A549 treated with AZD9567 at 1 μM for 4 hours (cell line): ENCODE data around the gene ATRX. TPM values are rescaled to one million over a fixed set of nuclear protein-coding genes. Genes with fewer than 3 reads are reported as not detected.

Experiments used
- total RNA-seq: library from RNA; stranded (reverse); fragments of 200-300 nt; extraction: Qiagen RNA extraction; gene quantifications from 5 replicates; pipeline ENCODE4 v1.2.3, GENCODE V29; 2022; ENCODE audit not compliant: insufficient read depth

Gene ATRX, protein sequence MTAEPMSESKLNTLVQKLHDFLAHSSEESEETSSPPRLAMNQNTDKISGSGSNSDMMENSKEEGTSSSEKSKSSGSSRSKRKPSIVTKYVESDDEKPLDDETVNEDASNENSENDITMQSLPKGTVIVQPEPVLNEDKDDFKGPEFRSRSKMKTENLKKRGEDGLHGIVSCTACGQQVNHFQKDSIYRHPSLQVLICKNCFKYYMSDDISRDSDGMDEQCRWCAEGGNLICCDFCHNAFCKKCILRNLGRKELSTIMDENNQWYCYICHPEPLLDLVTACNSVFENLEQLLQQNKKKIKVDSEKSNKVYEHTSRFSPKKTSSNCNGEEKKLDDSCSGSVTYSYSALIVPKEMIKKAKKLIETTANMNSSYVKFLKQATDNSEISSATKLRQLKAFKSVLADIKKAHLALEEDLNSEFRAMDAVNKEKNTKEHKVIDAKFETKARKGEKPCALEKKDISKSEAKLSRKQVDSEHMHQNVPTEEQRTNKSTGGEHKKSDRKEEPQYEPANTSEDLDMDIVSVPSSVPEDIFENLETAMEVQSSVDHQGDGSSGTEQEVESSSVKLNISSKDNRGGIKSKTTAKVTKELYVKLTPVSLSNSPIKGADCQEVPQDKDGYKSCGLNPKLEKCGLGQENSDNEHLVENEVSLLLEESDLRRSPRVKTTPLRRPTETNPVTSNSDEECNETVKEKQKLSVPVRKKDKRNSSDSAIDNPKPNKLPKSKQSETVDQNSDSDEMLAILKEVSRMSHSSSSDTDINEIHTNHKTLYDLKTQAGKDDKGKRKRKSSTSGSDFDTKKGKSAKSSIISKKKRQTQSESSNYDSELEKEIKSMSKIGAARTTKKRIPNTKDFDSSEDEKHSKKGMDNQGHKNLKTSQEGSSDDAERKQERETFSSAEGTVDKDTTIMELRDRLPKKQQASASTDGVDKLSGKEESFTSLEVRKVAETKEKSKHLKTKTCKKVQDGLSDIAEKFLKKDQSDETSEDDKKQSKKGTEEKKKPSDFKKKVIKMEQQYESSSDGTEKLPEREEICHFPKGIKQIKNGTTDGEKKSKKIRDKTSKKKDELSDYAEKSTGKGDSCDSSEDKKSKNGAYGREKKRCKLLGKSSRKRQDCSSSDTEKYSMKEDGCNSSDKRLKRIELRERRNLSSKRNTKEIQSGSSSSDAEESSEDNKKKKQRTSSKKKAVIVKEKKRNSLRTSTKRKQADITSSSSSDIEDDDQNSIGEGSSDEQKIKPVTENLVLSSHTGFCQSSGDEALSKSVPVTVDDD (N-terminal part only)
- total RNA-seq = 13.0 to 29.7 TPM (median 18.6 TPM) in 5 replicates

DNA sequence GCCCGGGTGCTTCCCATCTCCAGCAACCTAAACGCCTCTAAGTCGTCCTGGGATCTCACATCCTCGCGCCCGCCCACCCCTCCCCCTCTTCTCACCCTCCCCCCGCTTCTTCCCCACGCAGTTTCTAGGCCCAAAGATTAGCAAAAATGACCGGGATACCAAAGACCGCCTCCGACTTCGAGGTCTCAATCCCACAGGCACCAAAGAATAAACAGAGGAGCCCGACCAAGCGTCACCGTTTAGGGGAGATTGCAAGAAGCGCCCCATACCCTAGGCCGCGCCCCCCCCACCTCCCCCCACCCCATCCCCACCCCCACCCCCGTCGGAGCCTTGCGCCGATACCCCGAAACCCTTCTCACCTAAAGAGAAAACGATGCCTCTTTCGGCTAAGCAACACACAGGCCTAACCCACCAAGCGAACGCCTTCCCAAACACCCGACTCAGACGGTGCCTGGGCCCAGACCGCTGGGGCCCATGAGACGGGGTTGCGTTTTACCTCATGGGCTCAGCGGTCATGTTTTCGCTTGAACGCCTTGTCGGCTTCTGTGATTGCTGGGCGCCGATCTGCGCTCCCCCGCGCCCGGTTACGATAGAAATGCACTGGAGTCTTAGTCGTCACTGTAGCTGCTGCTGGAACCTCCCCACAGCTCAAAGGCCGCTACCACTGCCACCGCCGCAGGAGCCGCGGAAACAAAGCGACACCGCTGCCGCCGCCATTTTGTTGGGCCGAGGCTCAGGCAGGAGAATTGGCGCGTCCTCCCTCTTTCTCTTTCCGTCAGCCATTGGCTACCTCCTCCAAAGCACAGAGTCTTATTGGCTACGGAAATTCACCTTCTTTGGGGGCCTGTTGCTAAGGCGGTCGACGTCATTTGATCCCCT is at the start of gene ATRX:
TSS of gene ATRX (minus strand) at position 731 of the 879 bp plus-strand sequence. CDS start at position 516, 215 bp downstream.

Other genes starting within 250 kb of the ATRX start
- gene MAGT1, start 109.2 kb upstream of the ATRX start, total RNA-seq = 34.3 to 40.2 TPM (median 39.1 TPM) in 5 replicates
- 577 to 622 TPM (median 603 TPM) in 5 replicates for gene COX7B, start 113.3 kb upstream of the ATRX start, total RNA-seq
- 2.5 to 5.9 TPM (median 3.3 TPM) in 5 replicates for gene ATP7A, start 124.5 kb upstream of the ATRX start, total RNA-seq
- 0.31 to 0.58 TPM (median 0.36 TPM) in 4 of 5 replicates, not detected in the other for gene PGAM4, start 183.4 kb upstream of the ATRX start, total RNA-seq